ENCODE results near the gene RIC1. TPM values are rescaled to one million over a fixed set of nuclear protein-coding genes. Genes with fewer than 3 reads are reported as not detected.

Gene RIC1
- total RNA-seq, 4 donors from 2014 or later: 40.5 to 76.0 (median 43.4) TPM

DNA sequence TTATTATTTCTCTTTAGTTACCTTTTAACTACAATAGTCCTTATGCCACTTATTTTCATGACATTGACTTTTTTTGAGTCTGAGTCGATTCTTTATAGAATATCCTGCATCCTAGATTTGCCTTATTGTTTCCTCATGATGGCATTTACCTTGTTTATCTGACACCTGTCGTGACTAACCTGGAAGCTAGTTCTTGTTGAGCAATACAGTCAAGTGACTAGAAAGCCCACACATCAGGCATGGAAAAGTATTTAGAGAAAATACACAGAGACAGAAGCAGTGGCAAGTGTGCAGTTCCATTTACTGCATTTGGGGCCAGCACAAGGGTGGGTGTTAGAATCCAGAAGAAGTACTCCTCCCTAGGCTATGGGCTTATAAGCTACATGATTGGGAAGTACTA is 106.2 kb downstream of the RIC1 start:
- Histone ChIP-seq H3K27ac (no peak overlapping the region), H3K27me3 (no peaks in the 10 kb centered on the region), H3K36me3 (peaks cover 44% of the 10 kb centered on the region), H3K4me3 (no peak overlapping the region), H3K9me3 (no peaks in the 10 kb centered on the region), H3K4me1 (no peaks in the 10 kb centered on the region)
- no peak for DNase-seq (ENCODE audit: low spot score in 2 of 2)
- 96% methylated on average over 2 of the region's 2 CpGs for WGBS
- TF ChIP-seq POLR2A (IDR thresholded peaks at IDR 0.05) (no peak), EP300 (IDR thresholded peaks at IDR 0.05) (no peak), POLR2AphosphoS5 (IDR thresholded peaks at IDR 0.05) (no peak)
- TF ChIP-seq, protein P1, sequence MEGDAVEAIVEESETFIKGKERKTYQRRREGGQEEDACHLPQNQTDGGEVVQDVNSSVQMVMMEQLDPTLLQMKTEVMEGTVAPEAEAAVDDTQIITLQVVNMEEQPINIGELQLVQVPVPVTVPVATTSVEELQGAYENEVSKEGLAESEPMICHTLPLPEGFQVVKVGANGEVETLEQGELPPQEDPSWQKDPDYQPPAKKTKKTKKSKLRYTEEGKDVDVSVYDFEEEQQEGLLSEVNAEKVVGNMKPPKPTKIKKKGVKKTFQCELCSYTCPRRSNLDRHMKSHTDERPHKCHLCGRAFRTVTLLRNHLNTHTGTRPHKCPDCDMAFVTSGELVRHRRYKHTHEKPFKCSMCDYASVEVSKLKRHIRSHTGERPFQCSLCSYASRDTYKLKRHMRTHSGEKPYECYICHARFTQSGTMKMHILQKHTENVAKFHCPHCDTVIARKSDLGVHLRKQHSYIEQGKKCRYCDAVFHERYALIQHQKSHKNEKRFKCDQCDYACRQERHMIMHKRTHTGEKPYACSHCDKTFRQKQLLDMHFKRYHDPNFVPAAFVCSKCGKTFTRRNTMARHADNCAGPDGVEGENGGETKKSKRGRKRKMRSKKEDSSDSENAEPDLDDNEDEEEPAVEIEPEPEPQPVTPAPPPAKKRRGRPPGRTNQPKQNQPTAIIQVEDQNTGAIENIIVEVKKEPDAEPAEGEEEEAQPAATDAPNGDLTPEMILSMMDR (IDR thresholded peaks at IDR 0.05): no peak

- Histone ChIP-seq H3K4me1 (no peaks in the 10 kb centered on the region), H3K27me3 (no peaks in the 10 kb centered on the region), H3K9me3 (no peaks in the 10 kb centered on the region), H3K36me3 (peaks cover 53% of the 10 kb centered on the region), H3K27ac (no peak overlapping the region), H3K4me3 (no peak overlapping the region)
- 48% methylated on average over 2 of the region's 2 CpGs for WGBS
- TF ChIP-seq EP300 (IDR thresholded peaks at IDR 0.05): no peak
- TF ChIP-seq, protein P1 (IDR thresholded peaks at IDR 0.05): no peak
- no peak for DNase-seq (ENCODE audit: low spot score in 2 of 2)
Measured at GRCh38 chr9:5736563-5737346, 107.8 kb downstream of the RIC1 start.

DNA sequence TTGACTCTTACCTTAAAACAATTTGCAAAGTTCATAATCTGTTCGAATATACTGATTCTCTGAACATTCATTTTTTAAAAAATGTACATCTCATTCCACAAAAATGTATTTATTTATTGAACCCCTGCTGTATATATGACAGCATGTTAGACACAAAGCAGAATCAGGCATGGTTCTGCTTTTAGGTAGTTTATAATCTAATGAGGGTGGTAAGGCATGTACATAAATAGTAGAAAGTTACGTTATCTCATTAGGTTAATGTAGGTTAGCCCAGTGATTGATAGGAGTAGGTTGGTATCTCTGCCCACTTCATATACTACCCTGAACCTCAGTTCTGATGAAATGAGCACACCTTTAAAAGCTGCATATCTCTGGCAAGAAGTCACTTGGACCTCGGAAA is 114.2 kb downstream of the RIC1 start:
- TF ChIP-seq, protein P1 (IDR thresholded peaks at IDR 0.05): no peak
- no peak for TF ChIP-seq POLR2A (IDR thresholded peaks at IDR 0.05)
- TF ChIP-seq POLR2AphosphoS5 (IDR thresholded peaks at IDR 0.05): no peak
- TF ChIP-seq EP300 (IDR thresholded peaks at IDR 0.05): no peak
- H3K27ac ChIP-seq: no peak overlapping the region
- DNase-seq (ENCODE audit: low spot score in 2 of 2): no peak
- H3K36me3 ChIP-seq: peaks cover 74% of the 10 kb centered on the region
- no peaks in the 10 kb centered on the region for H3K4me1 ChIP-seq
- WGBS: 96% methylated on average over 3 of the region's 3 CpGs
- H3K9me3 ChIP-seq: no peaks in the 10 kb centered on the region
- no peak overlapping the region for H3K4me3 ChIP-seq
- H3K27me3 ChIP-seq: no peaks in the 10 kb centered on the region

DNA sequence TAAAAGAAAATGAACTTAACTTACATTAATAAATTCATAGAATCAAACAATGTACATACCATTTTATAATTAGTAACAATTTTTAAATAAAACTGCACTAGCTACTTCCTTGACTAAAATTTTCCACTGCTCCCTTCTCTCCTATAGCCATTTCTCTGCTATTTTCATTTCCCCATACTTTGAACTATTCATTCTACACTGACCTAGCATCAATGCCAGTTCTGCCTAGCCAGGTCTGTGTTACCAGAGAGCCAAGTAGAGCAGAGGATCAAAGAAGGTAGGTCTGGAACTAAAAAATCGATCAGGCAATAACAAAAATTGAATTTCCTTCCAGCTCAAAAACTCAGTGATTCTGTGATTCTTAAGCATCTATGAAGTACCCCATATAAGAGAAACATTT is 119.5 kb downstream of the RIC1 start:
- no peaks in the 10 kb centered on the region for H3K4me1 ChIP-seq
- H3K36me3 ChIP-seq: peaks cover 78% of the 10 kb centered on the region
- H3K9me3 ChIP-seq: no peaks in the 10 kb centered on the region

GRCh38 chr9:5749306-5749705 is 120.4 kb downstream of the RIC1 start:
- H3K27me3 ChIP-seq: no peaks in the 10 kb centered on the region
- H3K36me3 ChIP-seq: peaks cover 76% of the 10 kb centered on the region
- H3K4me3 ChIP-seq: no peak overlapping the region
- WGBS: 88% methylated on average over 4 of the region's 4 CpGs
- no peak for DNase-seq (ENCODE audit: low spot score in 2 of 2)
- no peak for TF ChIP-seq POLR2AphosphoS5 (IDR thresholded peaks at IDR 0.05)
- no peak for TF ChIP-seq POLR2A (IDR thresholded peaks at IDR 0.05)
- TF ChIP-seq, protein P1 (IDR thresholded peaks at IDR 0.05): no peak
- TF ChIP-seq EP300 (IDR thresholded peaks at IDR 0.05): no peak
- no peaks in the 10 kb centered on the region for H3K4me1 ChIP-seq
- H3K9me3 ChIP-seq: no peaks in the 10 kb centered on the region
- H3K27ac ChIP-seq: no peak overlapping the region

More for the DNA sequence above, 119.5 kb downstream of the RIC1 start:
- no peak overlapping the region for H3K27ac ChIP-seq
- TF ChIP-seq POLR2A (IDR thresholded peaks at IDR 0.05) (no peak), POLR2AphosphoS5 (IDR thresholded peaks at IDR 0.05) (no peak), EP300 (IDR thresholded peaks at IDR 0.05) (no peak)
- TF ChIP-seq, protein P1 (IDR thresholded peaks at IDR 0.05): no peak
- no peak overlapping the region for H3K4me3 ChIP-seq
- no peaks in the 10 kb centered on the region for H3K27me3 ChIP-seq
- 98% methylated on average over 1 of the region's 1 CpG for WGBS
- no peak for DNase-seq (ENCODE audit: low spot score in 2 of 2)
